ENCODE measurements around the gene GPR107.

GPR107 gene

GRCh38 chr9:130122456-130122855, 68.8 kb downstream of the GPR107 start:
- no CpG with 5 or more reads among the region's 7 CpGs for WGBS (ENCODE audit: extremely low coverage, insufficient coverage, insufficient read length)
- Histone ChIP-seq H3K23ac (ENCODE audit: low read length) (no peak overlapping the region), H3K4me2 (ENCODE audit: low read length) (no peak overlapping the region), H2AK5ac (ENCODE audit: low read length) (no peak overlapping the region), H3K79me1 (ENCODE audit: low read length) (peaks cover 3% of the 10 kb centered on the region), H2BK12ac (ENCODE audit: low read length) (no peak overlapping the region), H4K8ac (ENCODE audit: low read depth, low read length) (no peak overlapping the region), H3K9me3 (ENCODE audit: insufficient read depth, low read depth, low read length) (no peaks in the 10 kb centered on the region), H3K36me3 (ENCODE audit: control insufficient read depth in 1 of 2, insufficient read depth in 2 of 2, low read length in 2 of 2) (peaks cover 29 to 36% of the 10 kb centered on the region in 2 experiments), H4K12ac (ENCODE audit: low read depth, low read length) (no peak overlapping the region), H3K4ac (ENCODE audit: low read depth, low read length) (no peak overlapping the region), H3K27ac (ENCODE audit: low read depth, low read length) (no peak overlapping the region), H3K79me2 (ENCODE audit: control insufficient read depth, insufficient read depth, low read length, poor library complexity) (no peaks in the 10 kb centered on the region), H4K91ac (ENCODE audit: low read depth, low read length) (no peak overlapping the region), H3K9ac (ENCODE audit: low read length) (no peak overlapping the region), H3K18ac (ENCODE audit: low read length) (no peak overlapping the region), H3K14ac (ENCODE audit: low read length) (no peak overlapping the region), H2AFZ (ENCODE audit: insufficient read depth, low read length, poor library complexity) (no peak overlapping the region), H3K4me3 (ENCODE audit: low read depth, low read length) (no peak overlapping the region), H3K27me3 (ENCODE audit: insufficient read depth, low read length) (no peaks in the 10 kb centered on the region), H2BK120ac (ENCODE audit: insufficient read depth, low read length, poor library complexity) (no peak overlapping the region), H2BK5ac (ENCODE audit: low read depth, low read length, poor library complexity) (no peak overlapping the region), H3K4me1 (ENCODE audit: control insufficient read depth in 1 of 2, insufficient read depth in 2 of 2, low read length in 2 of 2) (peaks cover 8 to 15% of the 10 kb centered on the region in 2 experiments)
- no peak for DNase-seq

GRCh38 chr9:130124085-130124860, 70.6 kb downstream of the GPR107 start:
- H3K27me3 ChIP-seq (ENCODE audit: insufficient read depth, low read length): no peaks in the 10 kb centered on the region
- no peak overlapping the region for H3K4me2 ChIP-seq (ENCODE audit: low read length)
- H2BK12ac ChIP-seq (ENCODE audit: low read length): no peak overlapping the region
- no peaks in the 10 kb centered on the region for H3K79me2 ChIP-seq (ENCODE audit: control insufficient read depth, insufficient read depth, low read length, poor library complexity)
- no peak overlapping the region for H2AK5ac ChIP-seq (ENCODE audit: low read length)
- no peak overlapping the region for H4K91ac ChIP-seq (ENCODE audit: low read depth, low read length)
- H3K4ac ChIP-seq (ENCODE audit: low read depth, low read length): no peak overlapping the region
- H3K9me3 ChIP-seq (ENCODE audit: insufficient read depth, low read depth, low read length): no peaks in the 10 kb centered on the region
- no peak overlapping the region for H3K4me3 ChIP-seq (ENCODE audit: low read depth, low read length)
- H4K8ac ChIP-seq (ENCODE audit: low read depth, low read length): no peak overlapping the region
- H3K18ac ChIP-seq (ENCODE audit: low read length): no peak overlapping the region
- no peak overlapping the region for H2AFZ ChIP-seq (ENCODE audit: insufficient read depth, low read length, poor library complexity)
- H2BK5ac ChIP-seq (ENCODE audit: low read depth, low read length, poor library complexity): no peak overlapping the region
- peaks cover 17 to 25% of the 10 kb centered on the region in 2 experiments for H3K36me3 ChIP-seq (ENCODE audit: control insufficient read depth in 1 of 2, insufficient read depth in 2 of 2, low read length in 2 of 2)
- H3K79me1 ChIP-seq (ENCODE audit: low read length): peaks cover under 1% of the 10 kb centered on the region
- no peak overlapping the region for H2BK120ac ChIP-seq (ENCODE audit: insufficient read depth, low read length, poor library complexity)
- no peak overlapping the region for H3K9ac ChIP-seq (ENCODE audit: low read length)
- WGBS (ENCODE audit: extremely low coverage, insufficient coverage, insufficient read length): no CpG with 5 or more reads among the region's 7 CpGs
- H3K4me1 ChIP-seq (ENCODE audit: control insufficient read depth in 1 of 2, insufficient read depth in 2 of 2, low read length in 2 of 2): peaks cover 3 to 5% of the 10 kb centered on the region in 2 experiments
- no peak overlapping the region for H3K14ac ChIP-seq (ENCODE audit: low read length)
- H4K12ac ChIP-seq (ENCODE audit: low read depth, low read length): no peak overlapping the region
- H3K27ac ChIP-seq (ENCODE audit: low read depth, low read length): no peak overlapping the region
- H3K23ac ChIP-seq (ENCODE audit: low read length): no peak overlapping the region
- no peak for DNase-seq

GRCh38 chr9:130126721-130127433, 73.2 kb downstream of the GPR107 start:
- H3K23ac ChIP-seq (ENCODE audit: low read length): no peak overlapping the region
- no peaks in the 10 kb centered on the region for H3K9me3 ChIP-seq (ENCODE audit: insufficient read depth, low read depth, low read length)
- no peaks in the 10 kb centered on the region for H3K79me2 ChIP-seq (ENCODE audit: control insufficient read depth, insufficient read depth, low read length, poor library complexity)
- H4K12ac ChIP-seq (ENCODE audit: low read depth, low read length): no peak overlapping the region
- H4K8ac ChIP-seq (ENCODE audit: low read depth, low read length): no peak overlapping the region
- peak in 1 of 2 donors; percentile 15 for DNase-seq
- no peak overlapping the region for H2BK120ac ChIP-seq (ENCODE audit: insufficient read depth, low read length, poor library complexity)
- H3K27ac ChIP-seq (ENCODE audit: low read depth, low read length): no peak overlapping the region
- no peak overlapping the region for H2BK12ac ChIP-seq (ENCODE audit: low read length)
- H4K91ac ChIP-seq (ENCODE audit: low read depth, low read length): no peak overlapping the region
- H3K4ac ChIP-seq (ENCODE audit: low read depth, low read length): no peak overlapping the region
- H3K27me3 ChIP-seq (ENCODE audit: insufficient read depth, low read length): no peaks in the 10 kb centered on the region
- peaks cover 8 to 9% of the 10 kb centered on the region in 2 experiments for H3K4me1 ChIP-seq (ENCODE audit: control insufficient read depth in 1 of 2, insufficient read depth in 2 of 2, low read length in 2 of 2)
- H2BK5ac ChIP-seq (ENCODE audit: low read depth, low read length, poor library complexity): no peak overlapping the region
- no peak overlapping the region for H2AK5ac ChIP-seq (ENCODE audit: low read length)
- no peak overlapping the region for H3K4me3 ChIP-seq (ENCODE audit: low read depth, low read length)
- H3K14ac ChIP-seq (ENCODE audit: low read length): no peak overlapping the region
- H3K79me1 ChIP-seq (ENCODE audit: low read length): peaks cover 5% of the 10 kb centered on the region
- H3K18ac ChIP-seq (ENCODE audit: low read length): no peak overlapping the region
- no peak overlapping the region for H3K4me2 ChIP-seq (ENCODE audit: low read length)
- no CpG with 5 or more reads among the region's 4 CpGs for WGBS (ENCODE audit: extremely low coverage, insufficient coverage, insufficient read length)
- H2AFZ ChIP-seq (ENCODE audit: insufficient read depth, low read length, poor library complexity): no peak overlapping the region
- peaks cover 25 to 34% of the 10 kb centered on the region in 2 experiments for H3K36me3 ChIP-seq (ENCODE audit: control insufficient read depth in 1 of 2, insufficient read depth in 2 of 2, low read length in 2 of 2)
- H3K9ac ChIP-seq (ENCODE audit: low read length): no peak overlapping the region

- Histone ChIP-seq H3K4ac (ENCODE audit: low read depth, low read length) (no peak overlapping the region), H3K9me3 (ENCODE audit: insufficient read depth, low read depth, low read length) (no peaks in the 10 kb centered on the region), H3K79me1 (ENCODE audit: low read length) (peaks cover 5% of the 10 kb centered on the region), H3K18ac (ENCODE audit: low read length) (no peak overlapping the region), H4K91ac (ENCODE audit: low read depth, low read length) (no peak overlapping the region), H2AK5ac (ENCODE audit: low read length) (no peak overlapping the region), H2BK120ac (ENCODE audit: insufficient read depth, low read length, poor library complexity) (no peak overlapping the region), H2BK5ac (ENCODE audit: low read depth, low read length, poor library complexity) (peak overlapping the region; percentile 26), H3K23ac (ENCODE audit: low read length) (no peak overlapping the region), H3K4me1 (ENCODE audit: control insufficient read depth in 1 of 2, insufficient read depth in 2 of 2, low read length in 2 of 2) (peaks cover 8 to 9% of the 10 kb centered on the region in 2 experiments), H3K27ac (ENCODE audit: low read depth, low read length) (peak overlapping the region; percentile 72), H3K14ac (ENCODE audit: low read length) (no peak overlapping the region), H3K79me2 (ENCODE audit: control insufficient read depth, insufficient read depth, low read length, poor library complexity) (no peaks in the 10 kb centered on the region), H3K4me3 (ENCODE audit: low read depth, low read length) (no peak overlapping the region), H2AFZ (ENCODE audit: insufficient read depth, low read length, poor library complexity) (no peak overlapping the region), H3K4me2 (ENCODE audit: low read length) (no peak overlapping the region), H3K36me3 (ENCODE audit: control insufficient read depth in 1 of 2, insufficient read depth in 2 of 2, low read length in 2 of 2) (peaks cover 17 to 26% of the 10 kb centered on the region in 2 experiments), H4K12ac (ENCODE audit: low read depth, low read length) (no peak overlapping the region), H3K9ac (ENCODE audit: low read length) (no peak overlapping the region), H3K27me3 (ENCODE audit: insufficient read depth, low read length) (no peaks in the 10 kb centered on the region), H4K8ac (ENCODE audit: low read depth, low read length) (no peak overlapping the region), H2BK12ac (ENCODE audit: low read length) (peak overlapping the region; percentile 1)
- WGBS (ENCODE audit: extremely low coverage, insufficient coverage, insufficient read length): no CpG with 5 or more reads among the region's 6 CpGs
- DNase-seq: peak in 1 of 2 donors; percentile 17
These were observed 74.5 kb downstream of the GPR107 start for GRCh38 chr9:130128251-130128650.

All from trophoblast cell (in vitro differentiated cells and primary cell).